GM18499 (cell line): ENCODE data around the gene WIZ.

ENCODE experiments used
- ATAC-seq: cut with Tn5 transposase; IDR thresholded peaks from one replicate; pipeline ENCODE4 v1.9.1; 2021; ENCODE audit warnings: moderate number of reproducible peaks; ENCODE audit not compliant: insufficient read depth, unreplicated experiment

WIZ gene

DNA sequence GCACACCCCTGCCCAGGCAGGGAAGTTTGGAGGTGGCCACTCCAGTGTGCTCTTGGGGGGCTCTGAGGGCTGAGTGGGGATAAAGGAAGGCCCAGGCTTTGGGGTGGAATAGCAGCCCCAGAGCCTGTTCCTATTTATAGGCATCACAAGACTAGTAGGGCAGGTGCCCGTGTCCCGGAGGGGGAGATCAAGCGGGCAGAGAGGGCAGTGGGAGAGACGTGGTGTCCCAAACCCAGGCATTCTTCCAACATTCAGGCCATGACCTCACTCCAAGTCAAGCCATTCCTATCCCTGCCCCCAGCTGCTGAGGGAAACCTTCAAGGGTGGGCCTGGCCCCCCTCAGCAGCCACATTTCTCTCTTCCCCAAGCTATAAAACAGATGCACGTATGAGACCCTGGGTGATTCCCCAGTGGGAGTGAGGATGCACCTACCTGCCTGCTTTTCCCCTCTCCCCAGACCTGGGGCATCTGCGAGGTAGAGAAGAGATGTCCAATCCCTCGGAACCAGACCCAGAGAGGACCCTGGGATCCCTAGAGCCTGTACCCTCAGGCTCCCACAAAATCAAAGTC is 3.9 kb downstream of the WIZ start:
- no peak for ATAC-seq

GRCh38 chr19:15445227-15445605 is 4.5 kb downstream of the WIZ start:
- ATAC-seq = no peak

DNA sequence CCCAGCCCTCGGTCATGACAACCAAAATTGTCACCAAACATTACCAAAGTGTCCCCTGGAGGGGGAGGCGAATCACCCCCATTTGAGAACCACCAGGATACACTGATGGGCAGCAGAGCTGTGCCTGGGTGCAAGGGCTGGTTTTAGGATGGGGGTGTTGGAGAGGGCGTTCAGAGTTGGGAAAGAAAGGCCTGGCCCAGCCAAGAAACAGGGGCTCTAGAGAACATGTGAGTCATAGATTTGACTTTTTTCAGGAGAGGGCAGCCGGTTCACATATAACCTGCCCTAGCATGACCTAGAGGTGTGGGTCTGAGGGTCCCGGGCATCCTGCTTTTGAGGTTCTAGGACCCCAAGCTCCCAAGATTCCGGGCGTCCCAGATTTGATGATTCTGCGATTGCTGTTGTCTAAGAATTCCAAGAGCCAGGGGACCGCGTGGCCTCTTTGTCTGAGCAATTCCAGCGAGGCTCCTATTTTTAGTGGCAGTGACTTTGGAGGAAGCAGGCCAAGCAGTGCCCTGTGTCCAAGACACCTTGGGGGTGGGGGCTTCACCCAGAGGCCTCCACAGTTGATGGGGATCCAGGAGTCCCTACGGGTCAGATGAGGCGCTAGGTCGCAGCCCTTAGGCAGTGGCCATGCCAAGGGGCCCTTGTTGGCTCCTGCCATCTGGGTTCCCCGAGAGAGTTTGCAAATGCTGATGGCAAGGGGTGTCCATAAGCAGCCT is 5.1 kb downstream of the WIZ start:
- no peak for ATAC-seq

GRCh38 chr19:15443838-15444237 is 5.9 kb downstream of the WIZ start:
- no peak for ATAC-seq

GRCh38 chr19:15443325-15443724 is 6.4 kb downstream of the WIZ start:
- ATAC-seq = no peak

GRCh38 chr19:15442142-15442920 is 7.4 kb downstream of the WIZ start:
- no peak for ATAC-seq

DNA sequence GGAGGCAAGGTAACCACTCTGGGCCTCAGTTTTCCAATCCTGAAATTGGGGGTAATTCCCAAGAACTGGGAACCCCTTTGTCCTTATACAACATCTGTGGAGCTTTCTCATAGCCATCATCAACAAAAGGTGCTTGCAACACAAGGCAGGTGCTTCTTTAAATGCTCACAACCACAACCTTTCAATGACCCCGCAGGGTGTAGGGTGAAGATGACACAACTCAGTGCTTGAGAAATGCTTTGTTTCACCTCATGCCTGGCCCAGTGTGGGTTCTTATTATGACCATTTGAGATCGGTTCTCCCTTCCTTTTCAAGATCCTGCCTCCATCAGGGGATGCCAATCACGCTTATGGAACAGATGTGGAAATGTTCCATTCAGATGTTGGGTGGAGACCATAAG is 8.4 kb downstream of the WIZ start:
- ATAC-seq = no peak

DNA sequence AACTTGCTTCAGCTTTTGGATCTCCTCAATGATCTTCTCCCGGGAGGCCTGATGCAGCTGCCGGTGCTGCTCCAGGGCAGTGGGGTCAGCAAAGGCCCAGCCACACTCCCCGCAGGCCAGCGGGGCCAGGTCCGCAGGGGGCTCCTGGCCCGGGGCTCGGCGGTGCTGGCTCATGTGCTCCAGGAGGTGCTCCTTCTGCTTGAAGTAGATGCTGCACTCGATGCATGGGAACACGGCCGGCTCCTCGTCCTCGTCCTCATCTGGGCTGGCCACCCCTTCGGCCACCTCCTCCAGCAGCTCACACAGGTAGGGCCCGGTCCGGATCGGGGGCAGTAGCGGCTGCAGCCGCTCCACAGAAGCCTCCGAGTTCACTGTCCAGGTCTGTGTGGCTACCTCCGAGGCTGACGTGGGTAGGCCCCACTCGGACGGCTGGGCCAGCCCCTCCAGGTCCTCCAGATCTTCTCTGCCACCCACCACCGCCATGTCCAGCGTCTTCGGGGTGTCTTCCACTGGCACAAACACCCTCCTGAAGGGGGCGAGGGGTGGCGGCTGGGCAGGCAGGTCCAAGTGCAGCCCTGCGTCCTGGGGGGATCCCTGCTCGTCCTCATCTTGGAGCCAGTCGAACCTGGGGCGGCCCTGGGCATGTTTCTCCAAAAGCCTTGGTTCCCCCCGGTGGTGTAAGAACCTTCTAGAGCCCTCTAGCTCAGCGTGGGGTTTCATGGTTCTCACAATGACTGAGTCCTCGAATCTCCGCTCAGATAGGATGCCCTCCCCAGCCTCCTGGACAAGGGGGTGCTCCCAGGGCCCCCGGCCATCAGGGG is 9.7 kb downstream of the WIZ start:
- no peak for ATAC-seq

DNA sequence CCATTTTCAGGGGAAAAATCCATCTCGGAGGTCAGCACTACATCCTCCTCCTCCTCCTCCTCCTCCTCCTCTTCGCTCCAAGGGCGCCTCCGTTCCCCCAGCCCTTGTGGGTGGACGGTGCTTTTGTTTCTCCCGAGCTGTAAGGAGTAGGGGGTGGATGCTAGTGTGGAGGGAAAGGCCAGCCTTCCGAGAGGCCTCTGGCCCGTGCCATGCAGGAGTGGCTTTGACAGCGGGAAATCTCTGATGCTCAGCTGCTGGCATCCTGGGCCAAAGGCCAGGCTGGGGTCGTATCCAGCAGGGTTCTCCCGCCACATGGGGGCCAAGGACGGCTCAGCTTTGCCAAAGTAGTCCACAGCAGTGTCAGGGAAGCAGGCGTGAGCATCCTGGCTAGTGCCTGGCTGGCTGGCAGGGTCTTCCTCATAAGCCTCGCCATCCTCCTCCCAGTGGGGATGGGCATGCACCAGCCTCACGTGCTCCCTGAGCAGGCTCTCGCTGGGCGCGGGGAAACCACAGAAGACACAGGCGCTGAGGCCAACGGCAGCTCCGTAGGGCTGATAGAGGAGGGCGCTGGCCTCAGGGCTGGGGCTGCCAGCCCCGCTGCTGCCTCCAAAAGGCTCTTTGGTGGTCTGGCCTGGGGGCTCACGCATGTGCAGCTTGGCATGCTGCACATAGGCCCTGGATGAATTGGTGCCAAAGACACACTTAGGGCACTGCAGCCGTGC is 10.5 kb downstream of the WIZ start:
- no peak for ATAC-seq

- ATAC-seq = no peak
These were observed 11.2 kb downstream of the WIZ start for GRCh38 chr19:15438577-15438976.

DNA sequence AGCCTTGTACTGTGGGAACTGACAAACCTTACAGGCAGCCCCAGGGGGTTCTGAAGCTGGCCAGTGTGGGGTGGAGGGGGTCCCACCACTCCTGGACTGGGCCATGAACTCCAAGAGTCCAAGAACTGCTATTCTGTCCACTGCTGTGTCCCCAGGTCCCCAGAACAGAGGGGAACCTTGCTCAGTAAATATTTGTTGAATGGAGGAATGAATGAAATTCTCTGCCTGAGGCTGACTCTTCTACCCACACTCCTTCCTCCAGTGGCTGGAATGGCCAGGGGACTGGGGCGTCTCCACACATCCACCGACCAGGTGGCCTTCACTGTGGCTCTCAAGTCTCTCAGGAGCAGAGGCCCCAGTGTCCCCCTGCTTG is 11.6 kb downstream of the WIZ start:
- ATAC-seq = no peak

GRCh38 chr19:15437355-15438123 is 12.2 kb downstream of the WIZ start:
- ATAC-seq = no peak

- no peak for ATAC-seq
These were observed 13.0 kb downstream of the WIZ start for GRCh38 chr19:15436826-15437110.

GRCh38 chr19:15436012-15436825 is 13.5 kb downstream of the WIZ start:
- no peak for ATAC-seq

DNA sequence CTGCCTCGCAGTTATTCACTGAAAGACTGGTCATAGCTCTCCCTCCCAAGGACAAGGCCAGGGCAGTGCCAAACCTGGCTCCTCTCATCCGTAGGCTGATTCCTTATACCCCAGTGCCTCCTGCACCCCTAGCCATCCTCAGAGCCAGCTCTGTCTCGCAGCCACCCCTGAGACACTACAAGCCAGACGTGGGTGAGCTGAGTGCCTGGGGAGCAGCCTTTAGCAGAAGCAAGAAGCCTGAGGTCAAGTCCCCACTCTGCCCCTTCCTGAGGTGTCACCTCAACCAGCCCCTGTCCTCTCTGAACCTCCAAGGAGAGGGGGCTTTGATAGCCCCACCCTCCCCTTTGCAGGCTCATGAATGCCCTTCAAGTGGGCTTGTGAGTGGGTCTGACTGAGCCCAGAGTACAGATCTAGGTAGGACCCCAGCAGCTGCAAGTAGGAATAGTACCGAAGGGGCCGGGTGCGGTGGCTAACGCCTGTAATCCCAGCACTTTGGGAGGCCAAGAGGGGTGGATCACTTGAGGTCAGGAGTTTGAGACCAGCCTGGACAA is 16.2 kb downstream of the WIZ start:
- ATAC-seq = no peak

- no peak for ATAC-seq
These were observed 16.9 kb downstream of the WIZ start for GRCh38 chr19:15432629-15433518.

- ATAC-seq = no peak
These were observed 17.7 kb downstream of the WIZ start for GRCh38 chr19:15432018-15432494.
